Measurements from ENCODE around the gene VWA3A.

The VWA3A gene

DNA sequence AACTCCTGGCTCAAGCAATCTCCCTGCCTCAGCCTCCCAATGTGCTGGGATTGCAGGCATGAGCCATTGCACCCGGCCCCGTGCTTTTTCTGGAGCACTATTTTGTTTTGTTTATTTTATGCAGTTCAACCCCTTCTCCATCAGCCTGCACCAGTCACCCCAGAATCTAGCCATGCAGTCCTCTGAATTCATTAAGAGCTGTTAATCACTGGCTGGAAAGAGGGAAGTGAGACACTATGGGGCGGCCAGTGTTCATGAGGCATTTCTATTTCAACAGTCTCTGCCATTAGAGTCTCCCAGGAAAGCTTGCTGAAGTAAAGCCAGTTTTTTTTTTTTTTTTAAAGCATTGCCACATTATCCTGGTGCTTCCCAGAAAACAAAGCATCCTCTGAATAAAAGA, 1.7 kb downstream of the VWA3A start:
- Histone ChIP-seq H3K27me3 (ENCODE audit: control insufficient read depth, low read length) (peaks cover 12% of the 10 kb centered on the region), H3K4me1 (ENCODE audit: control insufficient read depth, low read length) (peaks cover 2% of the 10 kb centered on the region; the same call in 1 of the 2 replicates)

DNA sequence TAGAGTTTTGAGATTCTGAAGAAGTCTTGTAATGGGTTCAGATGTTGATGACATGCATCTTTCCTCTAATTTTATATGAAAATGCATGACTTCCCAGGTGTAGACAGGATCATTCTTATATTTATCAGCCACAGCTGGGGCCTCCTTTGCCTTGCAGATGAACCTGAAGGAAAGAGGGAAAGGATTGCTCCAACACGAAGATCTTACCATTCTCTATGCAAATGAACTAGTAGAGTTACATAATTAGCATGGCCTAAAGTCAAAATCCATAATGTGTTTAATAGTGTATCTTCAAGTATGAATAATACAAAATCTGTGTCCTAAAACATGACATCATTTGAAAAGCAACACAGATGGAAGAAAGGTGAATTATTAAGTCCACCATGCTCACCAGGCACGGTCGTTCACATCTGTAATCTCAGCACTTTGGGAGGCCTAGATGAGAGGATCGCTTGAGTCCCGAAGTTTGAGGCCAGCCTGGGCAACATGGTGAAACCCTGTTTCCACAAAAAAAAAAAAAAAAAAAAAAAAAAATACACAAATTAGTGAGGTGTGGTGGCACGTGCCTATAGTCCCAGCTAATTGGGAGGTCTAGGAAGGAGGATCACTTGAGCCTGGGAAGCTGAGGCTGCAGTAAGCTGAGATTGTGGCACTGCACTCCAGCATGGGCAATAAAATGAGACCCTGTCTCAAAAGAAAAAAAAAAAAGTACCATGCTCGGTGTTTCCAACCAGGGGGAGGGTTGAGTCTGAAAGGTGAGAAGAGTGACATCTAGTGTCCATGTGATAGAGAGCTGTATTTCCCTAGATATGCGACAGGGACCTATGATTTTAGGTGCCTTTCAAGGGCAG, 6.3 kb downstream of the VWA3A start:
- H3K79me2 ChIP-seq (ENCODE audit: control insufficient read depth, low read length), result no peaks in the 10 kb centered on the region
- peaks cover 12% of the 10 kb centered on the region for H3K27me3 ChIP-seq (ENCODE audit: control insufficient read depth, low read length)
- no peaks in the 10 kb centered on the region for H4K20me1 ChIP-seq (ENCODE audit: control insufficient read depth, insufficient read depth, low read depth, low read length)
- peak overlapping the region; percentile 37 for H3K4me2 ChIP-seq (ENCODE audit: low read length)
- no peaks in the 10 kb centered on the region for H3K9me3 ChIP-seq (ENCODE audit: control insufficient read depth, insufficient read depth, low read length)
- no peaks in the 10 kb centered on the region for H3K9me2 ChIP-seq (replicated peaks; ENCODE audit: control insufficient read depth, low read length)
- peaks cover 2% of the 10 kb centered on the region; the same call in 1 of the 2 replicates for H3K4me1 ChIP-seq (ENCODE audit: control insufficient read depth, low read length)
- H3K27ac ChIP-seq (ENCODE audit: low read depth, low read length), result no peak overlapping the region
- TF ChIP-seq EZH2phosphoT487 (IDR thresholded peaks at IDR 0.05; ENCODE audit: borderline replicate concordance, low read length), result no peak
- TF ChIP-seq, protein P1, sequence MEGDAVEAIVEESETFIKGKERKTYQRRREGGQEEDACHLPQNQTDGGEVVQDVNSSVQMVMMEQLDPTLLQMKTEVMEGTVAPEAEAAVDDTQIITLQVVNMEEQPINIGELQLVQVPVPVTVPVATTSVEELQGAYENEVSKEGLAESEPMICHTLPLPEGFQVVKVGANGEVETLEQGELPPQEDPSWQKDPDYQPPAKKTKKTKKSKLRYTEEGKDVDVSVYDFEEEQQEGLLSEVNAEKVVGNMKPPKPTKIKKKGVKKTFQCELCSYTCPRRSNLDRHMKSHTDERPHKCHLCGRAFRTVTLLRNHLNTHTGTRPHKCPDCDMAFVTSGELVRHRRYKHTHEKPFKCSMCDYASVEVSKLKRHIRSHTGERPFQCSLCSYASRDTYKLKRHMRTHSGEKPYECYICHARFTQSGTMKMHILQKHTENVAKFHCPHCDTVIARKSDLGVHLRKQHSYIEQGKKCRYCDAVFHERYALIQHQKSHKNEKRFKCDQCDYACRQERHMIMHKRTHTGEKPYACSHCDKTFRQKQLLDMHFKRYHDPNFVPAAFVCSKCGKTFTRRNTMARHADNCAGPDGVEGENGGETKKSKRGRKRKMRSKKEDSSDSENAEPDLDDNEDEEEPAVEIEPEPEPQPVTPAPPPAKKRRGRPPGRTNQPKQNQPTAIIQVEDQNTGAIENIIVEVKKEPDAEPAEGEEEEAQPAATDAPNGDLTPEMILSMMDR (IDR thresholded peaks at IDR 0.05; ENCODE audit: low read depth, low read length, poor library complexity, severe bottlenecking), result peak; percentile 78
- no peaks in the 10 kb centered on the region for H3K36me3 ChIP-seq (ENCODE audit: control insufficient read depth, low read length)
- no peaks in the 10 kb centered on the region for H3F3A ChIP-seq (ENCODE audit: control insufficient read depth, insufficient read depth)
- H3K4me3 ChIP-seq (ENCODE audit: low read length), result no peak overlapping the region

More for the DNA sequence above, 1.7 kb downstream of the VWA3A start:
- Histone ChIP-seq H3F3A (ENCODE audit: control insufficient read depth, insufficient read depth) (no peaks in the 10 kb centered on the region), H3K9me3 (ENCODE audit: control insufficient read depth, insufficient read depth, low read length) (no peaks in the 10 kb centered on the region), H3K27ac (ENCODE audit: low read depth, low read length) (no peak overlapping the region), H4K20me1 (ENCODE audit: control insufficient read depth, insufficient read depth, low read depth, low read length) (no peaks in the 10 kb centered on the region), H3K9me2 (replicated peaks; ENCODE audit: control insufficient read depth, low read length) (no peaks in the 10 kb centered on the region), H3K36me3 (ENCODE audit: control insufficient read depth, low read length) (no peaks in the 10 kb centered on the region), H3K4me2 (ENCODE audit: low read length) (no peak overlapping the region), H3K4me3 (ENCODE audit: low read length) (no peak overlapping the region), H3K79me2 (ENCODE audit: control insufficient read depth, low read length) (no peaks in the 10 kb centered on the region)
- no peak for TF ChIP-seq EZH2phosphoT487 (IDR thresholded peaks at IDR 0.05; ENCODE audit: borderline replicate concordance, low read length)
- TF ChIP-seq, protein P1 (IDR thresholded peaks at IDR 0.05; ENCODE audit: low read depth, low read length, poor library complexity, severe bottlenecking), result no peak

DNA sequence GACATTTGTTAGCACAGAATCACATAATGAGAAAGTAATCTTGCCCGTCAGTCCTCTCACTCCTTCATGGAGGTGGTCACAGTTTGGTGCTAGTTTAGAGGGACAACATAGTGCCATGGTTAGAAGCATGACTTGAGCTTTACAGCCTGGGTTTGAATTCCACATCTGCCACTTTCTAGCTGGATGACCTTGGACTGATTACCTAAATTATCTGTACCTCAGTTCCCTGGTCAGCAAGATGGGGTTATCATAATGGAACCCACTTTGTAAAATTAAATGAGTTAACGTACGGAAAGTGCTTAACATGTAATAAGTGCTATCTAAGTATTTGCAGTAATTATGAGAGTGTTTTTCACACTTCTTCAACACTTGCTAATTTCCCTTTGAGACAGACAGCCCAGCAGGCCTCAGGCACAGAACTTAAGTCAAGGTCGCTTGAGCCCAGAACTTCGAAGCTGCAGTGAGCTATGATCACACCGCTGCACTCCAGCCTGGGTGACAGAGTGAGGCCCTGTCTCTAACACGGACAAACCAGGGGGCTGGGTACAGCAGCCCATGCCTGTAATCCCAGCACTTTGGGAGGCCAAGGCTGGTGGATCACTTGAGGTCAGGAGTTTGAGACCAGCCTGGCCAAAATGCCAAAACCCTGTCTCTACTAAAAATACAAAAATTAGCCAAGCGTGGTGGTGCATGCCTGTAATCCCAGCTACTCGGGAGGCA, 7.1 kb downstream of the VWA3A start:
- Histone ChIP-seq H3K4me1 (ENCODE audit: control insufficient read depth, low read length) (peaks cover 2% of the 10 kb centered on the region; the same call in 1 of the 2 replicates), H3K36me3 (ENCODE audit: control insufficient read depth, low read length) (no peaks in the 10 kb centered on the region), H3K27ac (ENCODE audit: low read depth, low read length) (no peak overlapping the region), H3K27me3 (ENCODE audit: control insufficient read depth, low read length) (peaks cover 12% of the 10 kb centered on the region), H3K4me2 (ENCODE audit: low read length) (no peak overlapping the region), H3K9me3 (ENCODE audit: control insufficient read depth, insufficient read depth, low read length) (no peaks in the 10 kb centered on the region), H4K20me1 (ENCODE audit: control insufficient read depth, insufficient read depth, low read depth, low read length) (no peaks in the 10 kb centered on the region), H3K4me3 (ENCODE audit: low read length) (no peak overlapping the region), H3K9me2 (replicated peaks; ENCODE audit: control insufficient read depth, low read length) (no peaks in the 10 kb centered on the region), H3F3A (ENCODE audit: control insufficient read depth, insufficient read depth) (no peaks in the 10 kb centered on the region), H3K79me2 (ENCODE audit: control insufficient read depth, low read length) (no peaks in the 10 kb centered on the region)
- TF ChIP-seq, protein P1 (IDR thresholded peaks at IDR 0.05; ENCODE audit: low read depth, low read length, poor library complexity, severe bottlenecking), result no peak
- no peak for TF ChIP-seq EZH2phosphoT487 (IDR thresholded peaks at IDR 0.05; ENCODE audit: borderline replicate concordance, low read length)

Data from DOHH2 (cell line).